Dendritic cell treated with granulocyte-macrophage colony-stimulating factor and Interleukin-4, amounts not matched to agents 40 ng/mL and 50 ng/mL, for 4 days (primary cell): ENCODE results near the gene DLX2.

Experiments used
- H3K27ac Mint-ChIP-seq: one replicate; pipeline ENCODE4 v1.8.0; 2022; ENCODE audit warnings: mild to moderate bottlenecking, mixed read lengths
- H3K27me3 Mint-ChIP-seq: one replicate; pipeline ENCODE4 v1.8.0; 2022; ENCODE audit warnings: mild to moderate bottlenecking, mixed read lengths
- H3K36me3 Mint-ChIP-seq: one replicate; pipeline ENCODE4 v1.8.0; 2022; ENCODE audit warnings: low read depth, mixed read lengths
- H3K4me1 Mint-ChIP-seq: one replicate; pipeline ENCODE4 v1.8.0; 2022; ENCODE audit warnings: low read depth, mixed read lengths
- H3K4me3 Mint-ChIP-seq: one replicate; pipeline ENCODE4 v1.8.0; 2022; ENCODE audit warnings: mild to moderate bottlenecking, moderate library complexity, mixed read lengths
- H3K9me3 Mint-ChIP-seq: one replicate; pipeline ENCODE4 v1.8.0; 2022; ENCODE audit warnings: mixed read lengths
- intact Hi-C: fragments of 100-400 bp; cut with micrococcal nuclease; formaldehyde crosslinking; loops from one replicate; pipeline ENCODE4 v1.15.0; 2022

The DLX2 gene

DNA sequence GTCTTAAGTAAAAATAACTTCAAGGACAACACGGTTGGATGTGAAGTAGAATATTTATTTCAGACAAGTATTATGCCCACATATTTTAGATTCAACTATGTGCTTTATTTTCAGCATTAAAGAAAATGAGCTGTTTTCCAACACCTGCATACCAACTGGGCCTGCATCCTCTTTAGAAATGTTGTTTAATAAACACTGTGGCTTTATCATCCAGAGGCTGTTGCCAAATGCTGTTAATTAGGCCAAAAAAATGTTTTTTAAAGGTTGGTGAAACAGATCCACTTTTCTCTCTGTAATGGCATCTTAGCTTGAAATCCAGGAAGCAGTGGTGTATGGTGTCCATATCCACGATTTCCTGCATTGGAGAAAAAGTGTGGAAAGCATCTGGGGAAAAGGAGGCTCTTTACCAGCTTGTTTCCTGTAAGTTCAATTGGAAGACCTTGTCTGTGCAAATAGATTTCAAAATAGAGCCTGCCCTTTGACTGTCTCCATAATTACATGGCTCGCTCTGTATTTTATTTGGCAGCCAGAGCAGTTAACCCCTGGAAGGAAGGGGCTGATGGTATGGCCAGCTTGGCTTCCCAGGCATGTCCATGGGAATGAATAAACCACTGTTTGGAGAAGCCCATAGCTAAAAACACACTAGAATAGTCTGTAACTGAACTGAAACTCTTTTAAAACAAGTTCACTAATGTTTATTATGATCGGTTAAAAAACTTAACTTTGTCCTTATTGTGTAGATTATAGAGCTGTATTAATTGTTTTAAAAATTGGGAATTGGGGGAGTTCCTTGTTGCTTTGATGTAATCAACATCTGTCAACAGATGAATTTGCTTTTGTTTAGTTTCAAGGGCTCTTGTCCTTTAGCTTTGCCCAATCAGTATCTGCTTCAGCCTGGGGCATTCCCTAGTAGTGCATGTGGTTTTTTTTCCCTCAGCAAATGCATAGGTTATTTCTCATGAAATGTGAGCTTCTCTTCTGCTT, 50.4 kb downstream of the DLX2 start:
- Mint-ChIP-seq H3K27me3 (no peaks in the 10 kb centered on the region), H3K9me3 (no peaks in the 10 kb centered on the region), H3K4me1 (no peaks in the 10 kb centered on the region), H3K36me3 (no peaks in the 10 kb centered on the region), H3K4me3 (no peak overlapping the region), H3K27ac (no peak overlapping the region)
- intact Hi-C loops: no loop called here

GRCh38 chr2:172050479-172051125, 52.1 kb downstream of the DLX2 start:
- Mint-ChIP-seq H3K9me3 (no peaks in the 10 kb centered on the region), H3K36me3 (no peaks in the 10 kb centered on the region), H3K27ac (no peak overlapping the region), H3K4me3 (no peak overlapping the region), H3K4me1 (no peaks in the 10 kb centered on the region), H3K27me3 (no peaks in the 10 kb centered on the region)
- intact Hi-C loops: no loop called here

- Mint-ChIP-seq H3K9me3 (no peaks in the 10 kb centered on the region), H3K4me1 (no peaks in the 10 kb centered on the region), H3K4me3 (no peak overlapping the region), H3K36me3 (no peaks in the 10 kb centered on the region), H3K27me3 (no peaks in the 10 kb centered on the region), H3K27ac (no peak overlapping the region)
- intact Hi-C loops: no loop called here
Observed at GRCh38 chr2:172049567-172050120, 53.1 kb downstream of the DLX2 start.
